ENCODE measurements around the gene KCNMB2.

DNA sequence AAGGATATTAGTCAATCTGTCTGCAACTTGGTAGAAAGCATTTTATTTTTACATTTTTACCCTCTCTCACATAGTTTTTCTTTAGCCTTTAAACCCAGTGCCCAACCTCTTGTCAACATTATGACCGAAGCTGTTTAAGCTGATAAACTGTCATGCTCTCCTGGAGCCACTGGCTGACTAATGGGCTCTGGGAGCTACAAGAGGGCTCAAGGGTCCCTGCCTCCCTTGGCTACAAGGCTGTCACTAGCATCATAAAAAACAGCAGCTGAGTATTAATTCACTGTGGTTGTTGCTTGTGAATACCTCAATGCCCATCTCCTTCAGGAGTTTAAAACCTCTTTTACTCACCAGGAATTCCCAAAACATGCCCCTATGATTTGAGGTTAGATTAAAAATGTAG lies 297.5 kb downstream of the KCNMB2 start:
- TF ChIP-seq, protein P1, sequence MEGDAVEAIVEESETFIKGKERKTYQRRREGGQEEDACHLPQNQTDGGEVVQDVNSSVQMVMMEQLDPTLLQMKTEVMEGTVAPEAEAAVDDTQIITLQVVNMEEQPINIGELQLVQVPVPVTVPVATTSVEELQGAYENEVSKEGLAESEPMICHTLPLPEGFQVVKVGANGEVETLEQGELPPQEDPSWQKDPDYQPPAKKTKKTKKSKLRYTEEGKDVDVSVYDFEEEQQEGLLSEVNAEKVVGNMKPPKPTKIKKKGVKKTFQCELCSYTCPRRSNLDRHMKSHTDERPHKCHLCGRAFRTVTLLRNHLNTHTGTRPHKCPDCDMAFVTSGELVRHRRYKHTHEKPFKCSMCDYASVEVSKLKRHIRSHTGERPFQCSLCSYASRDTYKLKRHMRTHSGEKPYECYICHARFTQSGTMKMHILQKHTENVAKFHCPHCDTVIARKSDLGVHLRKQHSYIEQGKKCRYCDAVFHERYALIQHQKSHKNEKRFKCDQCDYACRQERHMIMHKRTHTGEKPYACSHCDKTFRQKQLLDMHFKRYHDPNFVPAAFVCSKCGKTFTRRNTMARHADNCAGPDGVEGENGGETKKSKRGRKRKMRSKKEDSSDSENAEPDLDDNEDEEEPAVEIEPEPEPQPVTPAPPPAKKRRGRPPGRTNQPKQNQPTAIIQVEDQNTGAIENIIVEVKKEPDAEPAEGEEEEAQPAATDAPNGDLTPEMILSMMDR (conservative IDR thresholded peaks at IDR 0.05; ENCODE audit: low read depth, low read length): no peak
- TF ChIP-seq EZH2 (IDR thresholded peaks at IDR 0.05; ENCODE audit: low read length, unreplicated experiment): no peak
